HEK293 (cell line): ENCODE data around the gene IL17D.

Experiments
- CTCF ChIA-PET: fragments of 350-600 bp; formaldehyde crosslinking; extraction: SDS; loops from one replicate; lab custom pipeline; 2021; ENCODE audit warnings: antibody characterized with exemption; lab: Yijun Ruan, JAX
- POLR2A ChIA-PET: fragments of 300-600 bp; formaldehyde crosslinking; extraction: SDS; loops from one replicate; lab custom pipeline; 2020; ENCODE audit warnings: antibody characterized with exemption, inconsistent platforms; lab: Yijun Ruan, JAX
- H3K27ac ChIP-seq: fragments of 200-500 bp; sonication (Bioruptor generic); 2 replicates; pipeline ENCODE4 v1.5.1; 2014; ENCODE audit warnings: low read depth, low read length, control low read depth, inconsistent platforms; ENCODE audit errors: extremely low read depth
- H3K36me3 ChIP-seq, 2 experiments: fragments of 200-500 bp in 1 of 2; sonication (Bioruptor generic) in 1 of 2; 1 replicate in 1 of 2; 2 replicates in 1 of 2; pipeline ENCODE4 v1.5.1; 2014 to 2017; ENCODE audit warnings: inconsistent platforms in 2 of 2, low read length in 2 of 2; ENCODE audit not compliant: control insufficient read depth in 2 of 2, insufficient read depth in 1 of 2
- H3K4me1 ChIP-seq: fragments of 200-500 bp; sonication (Bioruptor generic); 2 replicates; pipeline ENCODE4 v1.5.1; 2014; ENCODE audit warnings: mild to moderate bottlenecking, low read length, inconsistent platforms; ENCODE audit not compliant: control insufficient read depth, insufficient read depth
- H3K4me3 ChIP-seq: 2 replicates; pipeline ENCODE4 v1.5.1; 2011; ENCODE audit warnings: low read depth, mild to moderate bottlenecking, control low read depth, low read length, moderate library complexity
- H3K9me3 ChIP-seq: fragments of 200-500 bp; sonication (Bioruptor generic); 2 replicates; pipeline ENCODE4 v1.5.1; 2014; ENCODE audit warnings: low read depth, low read length, inconsistent platforms; ENCODE audit not compliant: control insufficient read depth, insufficient read depth
- GLI2 ChIP-seq: fragments of 450-650 bp; formaldehyde crosslinking; IDR thresholded peaks from 2 replicates; pipeline ENCODE4; 2017; ENCODE audit warnings: missing biosample characterization, missing genetic modification characterization, low read depth, borderline replicate concordance
- SCRT1 ChIP-seq: fragments of 450-650 bp; formaldehyde crosslinking; IDR thresholded peaks from 2 replicates; pipeline ENCODE4 v1.5.1; 2016; ENCODE audit warnings: missing biosample characterization, missing genetic modification characterization, borderline replicate concordance
- SCRT2 ChIP-seq: fragments of 450-650 bp; formaldehyde crosslinking; IDR thresholded peaks from 2 replicates; pipeline ENCODE4 v1.5.1; 2016; ENCODE audit warnings: missing biosample characterization, missing genetic modification characterization
- ZNF174 ChIP-seq: fragments of 450-650 bp; formaldehyde crosslinking; IDR thresholded peaks from 2 replicates; pipeline ENCODE4 v1.5.0; 2017; ENCODE audit warnings: missing biosample characterization, mild to moderate bottlenecking, missing genetic modification characterization
- ZNF280C ChIP-seq: fragments of 450-650 bp; formaldehyde crosslinking; IDR thresholded peaks from 2 replicates; pipeline ENCODE4 v1.5.1; 2016; ENCODE audit warnings: missing biosample characterization, missing genetic modification characterization
- ZNF426 ChIP-seq: fragments of 450-650 bp; formaldehyde crosslinking; IDR thresholded peaks from 2 replicates; pipeline ENCODE4 v1.5.1; 2017; ENCODE audit warnings: missing biosample characterization, missing genetic modification characterization, mild to moderate bottlenecking, inconsistent platforms, moderate library complexity
- ZNF501 ChIP-seq: fragments of 450-650 bp; formaldehyde crosslinking; IDR thresholded peaks from 2 replicates; pipeline ENCODE4 v1.5.1; 2016; ENCODE audit warnings: missing biosample characterization, missing genetic modification characterization
- ZNF518A ChIP-seq: fragments of 450-650 bp; formaldehyde crosslinking; conservative IDR thresholded peaks from 2 replicates; pipeline ENCODE4 v1.5.1; 2016; ENCODE audit warnings: low read depth, missing biosample characterization, missing genetic modification characterization
- ZNF529 ChIP-seq: fragments of 450-650 bp; formaldehyde crosslinking; IDR thresholded peaks from 2 replicates; pipeline ENCODE4 v1.5.1; 2017; ENCODE audit warnings: missing genetic modification characterization, missing biosample characterization; ENCODE audit not compliant: insufficient replicate concordance
- ZNF544 ChIP-seq: fragments of 450-650 bp; formaldehyde crosslinking; IDR thresholded peaks from 2 replicates; pipeline ENCODE4 v1.5.0; 2017; ENCODE audit warnings: missing biosample characterization, missing genetic modification characterization
- ZNF664 ChIP-seq: fragments of 450-650 bp; formaldehyde crosslinking; IDR thresholded peaks from 2 replicates; pipeline ENCODE4 v1.5.1; 2016; ENCODE audit warnings: missing biosample characterization, missing genetic modification characterization
- ZNF76 ChIP-seq: fragments of 450-650 bp; formaldehyde crosslinking; IDR thresholded peaks from 2 replicates; pipeline ENCODE4; 2016; ENCODE audit warnings: low read depth, missing biosample characterization, missing genetic modification characterization, borderline replicate concordance
- ZNF785 ChIP-seq: fragments of 450-650 bp; formaldehyde crosslinking; IDR thresholded peaks from 2 replicates; pipeline ENCODE4 v1.5.1; 2016; ENCODE audit warnings: missing biosample characterization, missing genetic modification characterization
- ZSCAN5A ChIP-seq: fragments of 450-650 bp; formaldehyde crosslinking; IDR thresholded peaks from 2 replicates; pipeline ENCODE4 v1.5.1; 2016; ENCODE audit warnings: missing biosample characterization, missing genetic modification characterization
- TF ChIP-seq, protein P1 (sequence below): fragments of 450-650 bp; formaldehyde crosslinking; IDR thresholded peaks from 2 replicates; pipeline ENCODE4 v1.5.1; 2016; ENCODE audit warnings: missing biosample characterization, missing genetic modification characterization
- TF ChIP-seq, protein P2 (sequence below): fragments of 450-650 bp; formaldehyde crosslinking; IDR thresholded peaks from 2 replicates; pipeline ENCODE4 v1.5.1; 2016; ENCODE audit warnings: missing biosample characterization, missing genetic modification characterization
- TF ChIP-seq, protein P3 (sequence below): fragments of 450-650 bp; formaldehyde crosslinking; IDR thresholded peaks from 2 replicates; pipeline ENCODE4 v1.5.1; 2016; ENCODE audit warnings: missing biosample characterization, missing genetic modification characterization

IL17D gene

DNA sequence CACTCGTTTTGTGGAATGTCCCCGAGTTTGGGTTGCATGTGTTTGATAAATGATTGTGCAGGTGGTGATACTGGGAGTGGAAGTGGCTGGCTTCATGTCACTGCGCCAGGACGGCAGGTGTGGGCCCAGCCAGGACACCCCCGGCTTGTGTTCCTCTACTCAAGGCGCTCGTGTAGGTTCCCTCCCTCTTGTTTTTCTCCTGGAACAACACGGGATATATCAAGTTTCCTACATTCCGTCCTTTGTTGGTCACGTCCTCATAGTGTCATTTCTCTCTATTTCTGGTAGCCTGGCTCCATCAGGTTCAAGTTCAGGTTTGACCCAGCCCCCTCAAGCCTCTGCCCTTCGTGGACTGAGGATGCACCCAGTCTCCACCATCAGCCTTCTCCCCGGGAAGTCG, 16.3 kb downstream of the IL17D start:
- H3K27ac ChIP-seq, result no peak overlapping the region
- ChIA-PET CTCF (no interaction called here), POLR2A (no interaction called here)
- peaks cover 6% of the 10 kb centered on the region for H3K4me1 ChIP-seq
- no peak overlapping the region for H3K4me3 ChIP-seq
- no peaks in the 10 kb centered on the region for H3K36me3 ChIP-seq
- no peaks in the 10 kb centered on the region for H3K9me3 ChIP-seq
- TF ChIP-seq SCRT2 (tag by site-specific recombination), result no peak
- no peak for TF ChIP-seq SCRT1
- TF ChIP-seq ZSCAN5A, result no peak
- no peak for TF ChIP-seq ZNF518A
- TF ChIP-seq ZNF280C (tag by site-specific recombination), result no peak
- TF ChIP-seq ZNF529 (tag by site-specific recombination), result no peak
- TF ChIP-seq ZNF785, result no peak
- TF ChIP-seq, protein P1, sequence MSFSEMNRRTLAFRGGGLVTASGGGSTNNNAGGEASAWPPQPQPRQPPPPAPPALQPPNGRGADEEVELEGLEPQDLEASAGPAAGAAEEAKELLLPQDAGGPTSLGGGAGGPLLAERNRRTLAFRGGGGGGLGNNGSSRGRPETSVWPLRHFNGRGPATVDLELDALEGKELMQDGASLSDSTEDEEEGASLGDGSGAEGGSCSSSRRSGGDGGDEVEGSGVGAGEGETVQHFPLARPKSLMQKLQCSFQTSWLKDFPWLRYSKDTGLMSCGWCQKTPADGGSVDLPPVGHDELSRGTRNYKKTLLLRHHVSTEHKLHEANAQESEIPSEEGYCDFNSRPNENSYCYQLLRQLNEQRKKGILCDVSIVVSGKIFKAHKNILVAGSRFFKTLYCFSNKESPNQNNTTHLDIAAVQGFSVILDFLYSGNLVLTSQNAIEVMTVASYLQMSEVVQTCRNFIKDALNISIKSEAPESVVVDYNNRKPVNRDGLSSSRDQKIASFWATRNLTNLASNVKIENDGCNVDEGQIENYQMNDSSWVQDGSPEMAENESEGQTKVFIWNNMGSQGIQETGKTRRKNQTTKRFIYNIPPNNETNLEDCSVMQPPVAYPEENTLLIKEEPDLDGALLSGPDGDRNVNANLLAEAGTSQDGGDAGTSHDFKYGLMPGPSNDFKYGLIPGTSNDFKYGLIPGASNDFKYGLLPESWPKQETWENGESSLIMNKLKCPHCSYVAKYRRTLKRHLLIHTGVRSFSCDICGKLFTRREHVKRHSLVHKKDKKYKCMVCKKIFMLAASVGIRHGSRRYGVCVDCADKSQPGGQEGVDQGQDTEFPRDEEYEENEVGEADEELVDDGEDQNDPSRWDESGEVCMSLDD, result no peak
- no peak for TF ChIP-seq ZNF544 (tag by site-specific recombination)
- no peak for TF ChIP-seq ZNF174 (tag by site-specific recombination)
- TF ChIP-seq, protein P2, sequence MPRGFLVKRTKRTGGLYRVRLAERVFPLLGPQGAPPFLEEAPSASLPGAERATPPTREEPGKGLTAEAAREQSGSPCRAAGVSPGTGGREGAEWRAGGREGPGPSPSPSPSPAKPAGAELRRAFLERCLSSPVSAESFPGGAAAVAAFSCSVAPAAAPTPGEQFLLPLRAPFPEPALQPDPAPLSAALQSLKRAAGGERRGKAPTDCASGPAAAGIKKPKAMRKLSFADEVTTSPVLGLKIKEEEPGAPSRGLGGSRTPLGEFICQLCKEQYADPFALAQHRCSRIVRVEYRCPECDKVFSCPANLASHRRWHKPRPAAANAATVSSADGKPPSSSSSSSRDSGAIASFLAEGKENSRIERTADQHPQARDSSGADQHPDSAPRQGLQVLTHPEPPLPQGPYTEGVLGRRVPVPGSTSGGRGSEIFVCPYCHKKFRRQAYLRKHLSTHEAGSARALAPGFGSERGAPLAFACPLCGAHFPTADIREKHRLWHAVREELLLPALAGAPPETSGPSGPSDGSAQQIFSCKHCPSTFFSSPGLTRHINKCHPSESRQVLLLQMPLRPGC (tag by site-specific recombination), result no peak
- TF ChIP-seq ZNF426 (tag by site-specific recombination), result no peak
- no peak for TF ChIP-seq GLI2 (tag by site-specific recombination)
- no peak for TF ChIP-seq ZNF76 (tag by site-specific recombination)
- no peak for TF ChIP-seq ZNF664 (tag by site-specific recombination)
- TF ChIP-seq, protein P3, sequence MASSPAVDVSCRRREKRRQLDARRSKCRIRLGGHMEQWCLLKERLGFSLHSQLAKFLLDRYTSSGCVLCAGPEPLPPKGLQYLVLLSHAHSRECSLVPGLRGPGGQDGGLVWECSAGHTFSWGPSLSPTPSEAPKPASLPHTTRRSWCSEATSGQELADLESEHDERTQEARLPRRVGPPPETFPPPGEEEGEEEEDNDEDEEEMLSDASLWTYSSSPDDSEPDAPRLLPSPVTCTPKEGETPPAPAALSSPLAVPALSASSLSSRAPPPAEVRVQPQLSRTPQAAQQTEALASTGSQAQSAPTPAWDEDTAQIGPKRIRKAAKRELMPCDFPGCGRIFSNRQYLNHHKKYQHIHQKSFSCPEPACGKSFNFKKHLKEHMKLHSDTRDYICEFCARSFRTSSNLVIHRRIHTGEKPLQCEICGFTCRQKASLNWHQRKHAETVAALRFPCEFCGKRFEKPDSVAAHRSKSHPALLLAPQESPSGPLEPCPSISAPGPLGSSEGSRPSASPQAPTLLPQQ (tag by site-specific recombination), result no peak
- no peak for TF ChIP-seq ZNF501 (tag by site-specific recombination)
- TF ChIP-seq, all 188 proteins: peak for 0
